Upper lobe of left lung (tissue), 4 donors: Measurements from ENCODE around the gene FUT8.

ENCODE experiments used
- CTCF ChIP-seq, 6 experiments: fragments of 450-650 bp in 4 of 6; fragments of 200-600 bp in 2 of 6; sonication (generic) in 2 of 6; IDR thresholded peaks; one replicate each; pipeline ENCODE4 v1.5.1; 2016 to 2019; ENCODE audit warnings: antibody characterized with exemption in 6 of 6
- EP300 ChIP-seq, 4 donors: sonication (generic); formaldehyde crosslinking; IDR thresholded peaks; one replicate each; pipeline ENCODE4 v1.5.1; 2017; ENCODE audit warnings: antibody characterized with exemption in 4 of 4, control low read depth in 2 of 4
- POLR2A ChIP-seq, 4 donors: fragments of 450-650 bp; IDR thresholded peaks; one replicate each; pipeline ENCODE4 v1.5.1; 2016 to 2017; ENCODE audit warnings: antibody characterized with exemption in 4 of 4, mild to moderate bottlenecking in 2 of 4
- POLR2AphosphoS5 ChIP-seq, 2 donors: sonication (generic); formaldehyde crosslinking; IDR thresholded peaks; one replicate each; pipeline ENCODE4 v1.5.1; 2017; ENCODE audit warnings: antibody characterized with exemption in 2 of 2

- TF ChIP-seq EP300 (IDR thresholded peaks at IDR 0.05) (peak in 1 of 4 donors; percentile 35), POLR2AphosphoS5 (IDR thresholded peaks at IDR 0.05) (no peak), CTCF (IDR thresholded peaks at IDR 0.05) (no peak), POLR2A (IDR thresholded peaks at IDR 0.05) (no peak)
Measured at GRCh38 chr14:65377576-65377975, 35.0 kb upstream of the FUT8 start.
